HG02870 (cell line): Measurements from ENCODE around the gene ACP3.
A peak's percentile ranks its signal among the peaks of the same experiment; 100 is the strongest.
"Not testable (repeated sequence)": the region's sequence is repeated elsewhere in the genome, so short reads cannot be mapped to it uniquely, and the experiment has no call there.

Source experiments
- ATAC-seq: cut with Tn5 transposase; IDR thresholded peaks from one replicate; pipeline ENCODE4 v1.9.1; 2021; ENCODE audit warnings: mild to moderate bottlenecking, moderate library complexity; ENCODE audit not compliant: unreplicated experiment

The ACP3 gene

DNA sequence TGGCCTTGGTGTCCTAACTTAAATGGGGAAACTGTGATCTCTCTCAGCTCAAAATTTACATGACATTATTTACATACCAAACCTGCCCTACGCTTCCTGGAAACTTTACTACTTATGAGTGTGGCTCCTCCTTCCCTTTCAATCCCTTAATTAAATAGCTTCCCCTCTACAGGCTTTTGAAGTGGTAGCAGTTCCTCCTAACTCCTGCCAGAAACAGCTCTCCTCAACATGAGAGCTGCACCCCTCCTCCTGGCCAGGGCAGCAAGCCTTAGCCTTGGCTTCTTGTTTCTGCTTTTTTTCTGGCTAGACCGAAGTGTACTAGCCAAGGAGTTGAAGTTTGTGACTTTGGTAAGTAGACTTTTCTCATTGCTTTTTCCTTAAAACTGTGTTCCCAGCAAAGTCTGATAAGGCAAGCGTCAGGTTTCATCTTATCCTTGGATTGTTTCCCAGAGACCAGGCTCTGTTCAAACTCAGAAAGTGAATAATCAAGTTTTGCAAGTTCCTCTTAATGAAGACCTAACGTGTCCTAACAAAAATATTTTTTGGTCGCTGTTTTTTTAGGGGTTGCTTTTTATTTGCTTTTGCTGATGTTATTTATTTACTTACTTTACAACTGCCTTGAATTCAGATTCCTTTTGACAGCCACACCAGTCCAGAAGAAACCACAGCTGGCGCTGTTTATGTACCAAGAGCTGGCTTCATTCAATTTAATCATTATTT lies at the start of gene ACP3:
Gene ACP3 (plus strand): TSS at position 179 of the 720 bp plus-strand sequence. CDS start 50 bp downstream, at position 229.
- peak; percentile 81 for ATAC-seq

DNA sequence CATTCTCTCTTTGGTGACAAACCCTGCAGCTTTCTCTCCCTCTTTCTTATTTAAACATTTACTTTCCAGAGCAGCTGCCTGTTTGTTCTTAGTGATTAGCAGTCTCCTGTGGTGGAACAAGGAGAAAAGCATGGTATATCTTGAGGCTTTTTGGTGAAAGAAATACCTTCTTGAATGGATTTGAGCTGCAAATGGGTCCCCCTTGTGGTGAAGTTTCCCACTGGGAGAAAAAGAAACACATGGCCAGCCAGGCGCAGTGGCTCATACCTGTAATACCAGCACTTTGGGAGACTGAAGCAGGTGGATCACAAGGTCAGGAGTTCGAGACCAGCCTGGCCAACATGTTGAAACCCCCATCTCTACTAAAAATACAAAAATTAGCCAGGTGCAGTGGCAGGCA lies 48.3 kb upstream of the ACP3 start:
- no peak for ATAC-seq

GRCh38 chr3:132273036-132273435 lies 44.2 kb upstream of the ACP3 start:
- no peak for ATAC-seq

DNA sequence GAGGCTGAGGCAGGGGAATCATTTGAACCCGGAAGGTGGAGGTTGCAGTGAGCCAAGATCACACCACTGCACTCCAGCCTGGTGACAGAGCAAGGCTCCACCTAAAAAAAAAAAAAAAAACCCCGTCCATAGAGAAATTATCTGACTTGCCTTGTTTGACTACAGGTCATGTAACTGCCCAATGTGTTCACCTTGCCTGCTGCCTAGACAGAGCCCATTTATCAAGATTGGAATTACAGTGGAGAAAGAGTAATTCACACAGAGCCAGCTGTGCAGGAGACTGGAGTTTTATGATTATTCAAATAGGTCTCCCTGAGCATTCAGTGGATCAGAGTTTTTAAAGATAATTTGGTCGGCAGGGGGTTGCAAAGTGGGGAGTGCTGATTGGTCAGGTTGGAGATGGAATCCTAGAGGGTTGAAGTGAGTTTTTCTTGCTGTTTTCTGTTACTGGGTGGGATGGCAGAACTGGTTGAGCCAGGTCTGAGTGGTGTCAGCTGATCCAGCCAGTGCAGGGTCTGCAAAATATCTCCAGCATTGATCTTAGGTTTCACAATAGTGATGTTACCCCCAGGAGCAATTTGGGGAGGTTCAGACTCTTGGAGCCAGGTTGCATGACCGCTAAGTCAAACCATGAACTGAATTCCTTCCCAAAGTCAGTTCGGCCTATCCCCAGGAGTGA lies 40.8 kb upstream of the ACP3 start:
- no peak for ATAC-seq

DNA sequence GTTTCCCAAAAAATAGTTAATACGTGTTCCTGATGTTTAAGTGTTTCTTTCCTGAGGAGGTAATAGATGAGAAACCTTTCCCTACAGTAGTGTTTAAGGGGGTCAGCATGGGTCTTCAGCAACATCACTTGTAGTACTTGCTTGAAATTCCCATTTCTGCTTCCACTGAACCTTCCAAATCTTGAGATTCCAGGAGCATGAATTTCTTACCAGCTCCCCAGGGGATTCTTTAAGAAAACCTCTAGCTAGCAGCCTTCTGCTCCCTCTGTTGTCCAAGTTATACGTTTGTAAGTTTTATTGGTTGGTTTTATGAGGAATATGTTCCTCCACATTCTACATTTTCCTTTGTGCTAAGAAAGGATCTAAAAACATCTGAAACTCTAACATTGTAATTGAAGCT lies 38.2 kb upstream of the ACP3 start:
- ATAC-seq, result no peak

DNA sequence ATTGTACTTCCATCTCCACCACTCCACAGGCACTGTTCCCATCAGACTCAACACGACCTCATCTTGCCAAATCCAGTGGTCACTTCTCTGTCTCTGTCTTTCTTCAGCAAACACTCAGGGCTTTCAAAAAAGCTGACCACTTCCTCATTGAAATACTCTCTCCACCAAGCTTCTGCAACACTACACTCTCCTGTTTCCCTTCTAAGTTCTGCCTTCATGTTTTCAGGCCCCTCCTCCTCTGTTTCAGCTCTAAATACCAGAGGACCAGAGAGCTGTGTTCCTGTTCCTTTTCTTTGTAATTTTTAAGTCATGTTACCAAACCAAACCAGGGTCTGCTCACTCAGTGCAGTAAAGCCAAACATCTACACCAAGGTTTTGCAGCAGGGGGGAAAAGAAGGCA lies 33.8 kb upstream of the ACP3 start:
- ATAC-seq, result no peak

DNA sequence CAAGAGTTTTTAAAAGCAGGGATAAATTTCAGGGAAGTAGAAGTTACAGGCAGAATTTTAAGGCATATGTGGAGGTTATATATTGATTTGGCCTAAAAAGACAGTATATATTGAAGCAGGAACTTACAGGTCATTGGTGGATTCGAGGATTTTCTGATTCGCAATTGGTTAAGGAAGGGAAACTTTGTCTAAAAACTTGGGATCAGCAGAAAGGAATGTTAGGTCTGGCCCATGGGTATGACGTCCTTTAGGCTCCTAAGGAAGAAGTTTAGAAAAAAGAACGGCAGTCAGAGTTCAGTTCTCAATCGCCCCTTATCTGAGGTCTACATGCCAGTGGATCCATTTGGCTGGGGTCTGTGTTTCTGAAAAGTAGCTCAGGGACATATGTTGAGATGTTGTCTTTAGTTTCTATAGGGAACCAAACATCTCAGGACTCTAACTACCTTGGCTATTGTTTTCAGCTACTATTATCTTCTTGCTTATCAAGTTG lies 33.2 kb upstream of the ACP3 start:
- ATAC-seq, result no peak

DNA sequence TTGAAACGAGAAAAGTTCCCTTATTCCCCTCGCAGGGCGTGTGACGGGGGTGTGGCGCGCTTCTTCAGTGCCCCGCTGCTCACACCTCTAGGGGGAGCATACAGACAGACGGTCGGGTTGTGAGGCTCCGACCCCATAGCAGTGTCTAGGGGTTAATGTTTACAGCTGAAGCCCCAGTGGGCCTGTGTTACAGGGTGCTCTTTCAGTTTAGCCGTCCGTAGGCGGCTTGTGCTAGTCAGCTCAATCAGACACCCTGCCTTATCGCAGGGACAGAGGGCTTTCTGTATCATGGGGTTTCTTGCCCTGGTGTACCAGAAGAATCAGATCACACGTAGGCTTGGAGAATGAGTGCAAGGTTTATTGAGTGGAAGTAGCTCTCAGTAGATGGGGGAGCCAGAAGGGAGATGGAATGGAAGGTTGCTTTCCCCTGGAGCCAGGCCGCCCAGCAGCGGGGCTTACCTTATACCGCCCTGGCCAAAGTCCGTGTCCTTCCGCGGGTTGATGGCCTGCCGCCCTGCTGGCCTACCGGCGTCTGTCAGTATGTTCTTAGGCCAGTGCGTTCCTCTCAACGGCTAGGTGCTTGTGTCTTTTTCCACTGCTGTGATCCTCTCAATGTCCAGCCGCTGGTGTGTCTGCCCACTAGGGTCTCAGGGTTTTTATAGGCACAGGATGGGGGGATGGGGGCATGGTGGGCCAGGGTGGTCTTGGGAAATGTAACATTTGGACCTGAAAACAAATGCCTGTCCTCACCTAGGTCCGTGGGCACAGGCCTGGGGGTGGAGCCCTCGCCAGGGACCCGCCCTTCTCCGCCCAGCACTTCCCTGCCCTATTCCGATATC lies 32.2 kb upstream of the ACP3 start:
- ATAC-seq, result no peak

DNA sequence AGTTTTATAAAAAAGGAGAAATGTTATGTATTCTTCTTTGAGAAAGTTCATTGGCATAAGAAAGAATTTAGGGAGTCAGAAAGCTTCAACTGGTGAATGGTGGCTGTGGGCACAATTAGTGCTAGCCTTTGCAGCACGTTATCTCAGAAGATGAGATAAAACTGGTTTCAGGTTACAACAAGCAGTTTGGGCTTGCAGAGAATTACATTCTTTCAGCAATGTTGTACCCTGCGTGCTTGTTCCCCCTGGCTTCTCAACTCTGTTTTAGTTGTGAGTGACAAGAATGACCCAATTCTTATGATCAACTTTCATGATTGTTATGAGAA lies 31.6 kb upstream of the ACP3 start:
- ATAC-seq, result no peak

DNA sequence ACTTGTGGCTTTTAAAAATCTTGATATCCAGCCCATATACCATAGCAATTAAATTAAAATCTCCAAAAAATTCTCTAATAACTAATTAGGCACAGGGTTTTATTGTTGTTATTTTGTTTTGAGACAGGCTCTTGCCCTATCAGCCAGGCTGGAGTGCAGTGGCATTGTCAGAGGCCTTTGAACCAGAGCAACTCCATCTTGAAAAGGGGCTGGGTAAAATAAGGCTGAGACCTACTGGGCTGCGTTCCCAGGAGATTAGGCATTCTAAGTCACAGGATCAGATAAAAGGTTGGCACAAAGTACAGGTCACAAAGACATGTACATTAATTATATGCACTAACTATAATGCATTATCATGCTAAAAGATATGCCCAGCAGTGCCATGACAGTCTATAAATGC lies 31.2 kb upstream of the ACP3 start:
- no peak for ATAC-seq

DNA sequence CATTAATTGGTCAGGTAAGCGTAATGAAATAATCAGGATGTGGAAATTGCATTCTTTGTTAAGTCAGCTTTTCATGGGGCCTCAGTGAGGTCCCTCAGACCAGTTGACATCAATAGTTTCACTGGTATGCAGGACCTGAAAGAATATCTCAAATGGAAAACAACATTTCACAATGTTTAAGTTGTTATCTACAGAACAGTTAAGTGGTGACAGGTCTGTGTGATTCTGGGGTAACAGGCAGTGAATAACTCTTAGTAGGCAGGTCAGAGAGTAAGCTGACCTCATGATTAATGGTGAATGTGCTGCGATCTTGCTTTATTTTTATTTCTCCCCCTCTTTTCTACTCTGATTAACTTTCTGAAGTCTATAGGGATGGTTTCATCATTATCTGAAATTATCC lies 28.9 kb upstream of the ACP3 start:
- ATAC-seq, result no peak

DNA sequence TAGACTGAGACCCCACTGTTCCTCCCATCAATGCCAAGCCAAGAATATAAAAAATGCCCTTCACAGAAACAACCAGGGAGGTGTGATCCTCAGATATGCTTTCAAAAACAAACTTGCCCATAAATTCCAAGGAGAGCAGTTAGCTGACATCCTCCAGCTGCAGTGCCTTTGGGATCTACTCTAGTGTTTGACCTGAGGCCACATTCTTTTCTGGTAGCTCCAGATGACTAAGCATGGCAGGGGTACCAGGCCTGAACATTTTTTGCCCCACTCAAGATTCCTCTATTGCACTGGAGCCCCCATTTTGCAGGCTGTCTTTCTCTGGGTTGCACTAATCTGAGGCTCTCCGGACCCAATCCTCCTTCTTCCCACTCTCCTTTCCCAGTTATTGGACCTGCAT lies 27.9 kb upstream of the ACP3 start:
- ATAC-seq, result no peak

- ATAC-seq, result no peak
Measured at GRCh38 chr3:132290833-132291232, 26.4 kb upstream of the ACP3 start.

GRCh38 chr3:132292042-132292441 lies 25.2 kb upstream of the ACP3 start:
- no peak for ATAC-seq

DNA sequence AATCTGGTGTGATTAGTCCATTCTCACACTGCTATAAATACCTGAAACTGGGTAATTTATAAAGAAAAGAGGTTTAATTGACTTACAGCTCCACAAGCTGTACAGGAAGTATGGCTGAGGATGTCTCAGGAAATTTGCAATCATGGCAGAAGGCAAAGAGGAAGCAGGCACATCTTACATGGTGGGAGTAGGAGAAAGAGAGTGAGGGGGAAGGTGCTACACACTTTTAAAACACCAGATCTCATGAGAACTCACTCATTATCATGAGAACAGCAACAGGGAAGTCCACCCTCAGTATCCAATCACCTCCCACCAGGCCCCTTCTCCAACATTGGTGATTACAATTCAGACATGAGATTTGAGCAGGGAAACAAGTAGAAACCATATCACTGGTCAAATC lies 24.0 kb upstream of the ACP3 start:
- ATAC-seq, result no peak

DNA sequence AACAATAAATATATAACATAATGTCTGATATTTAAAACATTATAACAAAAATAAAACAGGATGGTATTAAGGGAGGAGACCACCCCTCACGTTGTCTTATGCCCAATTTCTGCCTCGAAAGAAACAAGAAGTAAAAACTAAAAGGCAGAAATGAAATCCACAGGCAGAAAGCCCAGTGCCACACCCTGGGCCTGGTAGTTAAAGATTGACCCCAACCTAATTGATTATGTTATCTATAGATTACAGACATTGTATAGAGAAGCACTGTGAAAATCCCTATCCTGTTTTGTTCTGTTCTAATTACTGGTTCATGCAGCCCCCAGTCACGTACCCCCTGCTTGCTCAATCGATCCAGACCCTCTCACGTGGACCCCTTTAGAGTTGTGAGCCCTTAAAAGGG lies 22.3 kb upstream of the ACP3 start:
- ATAC-seq, result no peak

GRCh38 chr3:132303336-132304201 lies 13.6 kb upstream of the ACP3 start:
- not testable (repeated sequence) for ATAC-seq

GRCh38 chr3:132304351-132304750 lies 12.9 kb upstream of the ACP3 start:
- ATAC-seq, result not testable (repeated sequence)

GRCh38 chr3:132310057-132310456 lies 7.2 kb upstream of the ACP3 start:
- ATAC-seq, result not testable (repeated sequence)

GRCh38 chr3:132311316-132311715 lies 5.9 kb upstream of the ACP3 start:
- no peak for ATAC-seq

DNA sequence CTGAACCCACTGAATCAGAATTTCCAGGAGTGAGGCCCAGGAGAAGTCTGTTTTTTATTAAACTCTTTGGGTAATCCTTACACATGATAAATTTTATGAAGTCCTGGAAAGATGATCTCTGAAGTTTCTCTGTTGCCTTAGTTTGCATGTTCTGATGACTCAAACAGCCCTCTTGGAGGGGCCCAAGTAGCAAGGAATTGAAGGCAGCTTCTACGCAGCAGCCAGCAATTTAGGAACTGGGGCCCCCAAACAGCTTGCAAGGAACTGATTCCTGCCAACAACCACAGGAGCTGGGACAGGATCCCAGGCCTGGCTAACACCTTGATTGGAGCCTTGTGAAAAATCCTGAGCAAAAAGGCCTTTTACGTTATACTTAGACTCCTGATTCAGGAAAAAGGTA lies 5.4 kb upstream of the ACP3 start:
- ATAC-seq, result no peak
